ENCODE measurements around the gene TPRA1.

- no peak for TF ChIP-seq CTCF (IDR thresholded peaks at IDR 0.05)
- TF ChIP-seq POLR2A (IDR thresholded peaks at IDR 0.05) = no peak
Measured at GRCh38 chr3:127535106-127535785, 55.3 kb downstream of the TPRA1 start.

All from thyroid gland (tissue), 4 donors.